Measurements from ENCODE around the gene PFKFB4. TPM values are rescaled to one million over a fixed set of nuclear protein-coding genes. Genes with fewer than 3 reads are reported as not detected.

The PFKFB4 gene
- total RNA-seq, 1 experiment from 2014 or later: 5.2 TPM

Other genes with a start within 250 kb of the PFKFB4 start
- not detected in 2 replicates for gene SPINK8, start 223.1 kb downstream of the PFKFB4 start, total RNA-seq (2014; rRNA removed; shearing (Covaris generic))
- 0.08 TPM in 1 of 2 replicates, not detected in the other for gene FBXW12, start 184.6 kb downstream of the PFKFB4 start, total RNA-seq (2014; rRNA removed; shearing (Covaris generic))
- 4.3 and 9.6 TPM in 2 replicates for gene PLXNB1, start 126.7 kb downstream of the PFKFB4 start, total RNA-seq (2014; rRNA removed; shearing (Covaris generic))
- gene CCDC51, start 116.7 kb downstream of the PFKFB4 start, total RNA-seq (2014; rRNA removed; shearing (Covaris generic)): 23.3 and 28.6 TPM in 2 replicates
- 502 and 627 TPM in 2 replicates for gene TMA7, start 116.5 kb downstream of the PFKFB4 start, total RNA-seq (2014; rRNA removed; shearing (Covaris generic))
- gene ATRIP, start 110.1 kb downstream of the PFKFB4 start, total RNA-seq (2014; rRNA removed; shearing (Covaris generic)): 5.3 and 5.7 TPM in 2 replicates
- gene SHISA5, start 52.6 kb downstream of the PFKFB4 start, total RNA-seq (2014; rRNA removed; shearing (Covaris generic)): 100 and 108 TPM in 2 replicates
- 0.29 and 0.56 TPM in 2 replicates for gene UCN2, start 7.0 kb upstream of the PFKFB4 start, total RNA-seq (2014; rRNA removed; shearing (Covaris generic))
- gene COL7A1, start 38.5 kb upstream of the PFKFB4 start, total RNA-seq (2014; rRNA removed; shearing (Covaris generic)): 6.8 and 7.0 TPM in 2 replicates
- 171 and 176 TPM in 2 replicates for gene UQCRC1, start 52.8 kb upstream of the PFKFB4 start, total RNA-seq (2014; rRNA removed; shearing (Covaris generic))
- not detected in 2 replicates for gene TMEM89, start 65.0 kb upstream of the PFKFB4 start, total RNA-seq (2014; rRNA removed; shearing (Covaris generic))
- gene SLC26A6, start 78.7 kb upstream of the PFKFB4 start, total RNA-seq (2014; rRNA removed; shearing (Covaris generic)): 7.8 and 9.6 TPM in 2 replicates
- 3.0 and 3.1 TPM in 2 replicates for gene CELSR3, start 106.1 kb upstream of the PFKFB4 start, total RNA-seq (2014; rRNA removed; shearing (Covaris generic))
- 8.8 and 21.1 TPM in 2 replicates for gene NCKIPSD, start 129.1 kb upstream of the PFKFB4 start, total RNA-seq (2014; rRNA removed; shearing (Covaris generic))
- gene IP6K2, start 160.4 kb upstream of the PFKFB4 start, total RNA-seq (2014; rRNA removed; shearing (Covaris generic)): 41.4 and 53.8 TPM in 2 replicates